H9 (cell line): ENCODE measurements around the gene KCNJ13. TPM values are rescaled to one million over a fixed set of nuclear protein-coding genes. Genes with fewer than 3 reads are reported as not detected.

ENCODE experiments used
- DNase-seq: peaks from one replicate; pipeline ENCODE4 v3.0.0-alpha.2; 2017
- H2AFZ ChIP-seq: one replicate; pipeline ENCODE4 v1.6.1; 2013; ENCODE audit warnings: mild to moderate bottlenecking, low read length, control low read depth, moderate library complexity
- H2AK5ac ChIP-seq: 2 replicates; pipeline ENCODE4 v1.6.1; 2013; ENCODE audit warnings: low read length, control low read depth, mixed read lengths; ENCODE audit not compliant: insufficient read length
- H2BK120ac ChIP-seq: one replicate; pipeline ENCODE4 v1.6.1; 2013; ENCODE audit warnings: low read depth, mild to moderate bottlenecking, low read length, control low read depth, inconsistent platforms; ENCODE audit not compliant: poor library complexity, severe bottlenecking
- H2BK12ac ChIP-seq: 2 replicates; pipeline ENCODE4 v1.6.1; 2013; ENCODE audit warnings: low read length, control low read depth, mixed read lengths, low read depth; ENCODE audit not compliant: insufficient read length
- H2BK15ac ChIP-seq: 2 replicates; pipeline ENCODE4 v1.6.1; 2013; ENCODE audit warnings: low read depth, low read length, control low read depth
- H2BK20ac ChIP-seq: one replicate; pipeline ENCODE4 v1.6.1; 2013; ENCODE audit warnings: low read depth, mild to moderate bottlenecking, low read length, control low read depth, inconsistent platforms; ENCODE audit not compliant: poor library complexity, severe bottlenecking
- H2BK5ac ChIP-seq: 2 replicates; pipeline ENCODE4 v1.6.1; 2013; ENCODE audit warnings: low read length, control low read depth, mixed read lengths; ENCODE audit not compliant: insufficient read length
- H3K14ac ChIP-seq: 2 replicates; pipeline ENCODE4 v1.6.1; 2013; ENCODE audit warnings: low read length, control low read depth; ENCODE audit not compliant: insufficient read depth
- H3K18ac ChIP-seq: 2 replicates; pipeline ENCODE4 v1.6.1; 2013; ENCODE audit warnings: low read depth, mild to moderate bottlenecking, mixed read lengths, low read length, control low read depth; ENCODE audit not compliant: insufficient read length
- H3K23ac ChIP-seq: 2 replicates; pipeline ENCODE4 v1.6.1; 2013; ENCODE audit warnings: low read length, control low read depth, mixed read lengths, low read depth; ENCODE audit not compliant: insufficient read length
- H3K23me2 ChIP-seq: 2 replicates; pipeline ENCODE4 v1.6.1; 2013; ENCODE audit warnings: low read depth, mild to moderate bottlenecking, mixed read lengths, low read length, control low read depth; ENCODE audit not compliant: insufficient read length, poor library complexity, severe bottlenecking
- H3K27ac ChIP-seq: 2 replicates; pipeline ENCODE4 v1.5.1; 2013; ENCODE audit warnings: low read length, control low read depth, mixed read lengths, low read depth; ENCODE audit not compliant: insufficient read length
- H3K27me3 ChIP-seq: 2 replicates; pipeline ENCODE4 v1.6.1; 2013; ENCODE audit warnings: low read length, control low read depth, inconsistent platforms; ENCODE audit not compliant: insufficient read depth
- H3K4ac ChIP-seq: 2 replicates; pipeline ENCODE4 v1.6.1; 2013; ENCODE audit warnings: low read depth, mild to moderate bottlenecking, control low read depth, inconsistent platforms, low read length, moderate library complexity
- H3K4me1 ChIP-seq: 2 replicates; pipeline ENCODE4 v1.6.1; 2013; ENCODE audit warnings: low read length, control low read depth, inconsistent platforms; ENCODE audit not compliant: insufficient read depth
- H3K4me2 ChIP-seq: 2 replicates; pipeline ENCODE4 v1.6.1; 2013; ENCODE audit warnings: low read length, control low read depth, mixed read lengths; ENCODE audit not compliant: insufficient read length, insufficient read depth
- H3K56ac ChIP-seq: 2 replicates; pipeline ENCODE4 v1.6.1; 2013; ENCODE audit warnings: low read depth, mild to moderate bottlenecking, mixed read lengths, low read length, control low read depth; ENCODE audit not compliant: insufficient read length
- H3K79me1 ChIP-seq: 2 replicates; pipeline ENCODE4 v1.6.1; 2013; ENCODE audit warnings: low read depth, mild to moderate bottlenecking, moderate library complexity, low read length, control low read depth, inconsistent platforms; ENCODE audit not compliant: insufficient read depth, poor library complexity, severe bottlenecking
- H3K79me2 ChIP-seq: 2 replicates; pipeline ENCODE4 v1.6.1; 2013; ENCODE audit warnings: low read length, control low read depth, inconsistent platforms; ENCODE audit not compliant: insufficient read depth
- H3K9ac ChIP-seq: 2 replicates; pipeline ENCODE4 v1.6.1; 2013; ENCODE audit warnings: low read length, control low read depth, mixed read lengths; ENCODE audit not compliant: insufficient read length; ENCODE audit errors: extremely low read depth
- H3K9me3 ChIP-seq: one replicate; pipeline ENCODE4 v1.6.1; 2013; ENCODE audit warnings: low read depth, low read length, inconsistent platforms; ENCODE audit not compliant: control insufficient read depth
- H3T11ph ChIP-seq: one replicate; pipeline ENCODE4 v1.6.1; 2013; ENCODE audit warnings: mild to moderate bottlenecking, low read length, control low read depth, inconsistent platforms
- H4K20me1 ChIP-seq: one replicate; pipeline ENCODE4 v1.6.1; 2013; ENCODE audit not compliant: control insufficient read depth, insufficient read length, insufficient read depth
- H4K5ac ChIP-seq: 2 replicates; pipeline ENCODE4 v1.6.1; 2013; ENCODE audit warnings: low read depth, mild to moderate bottlenecking, mixed read lengths, low read length, control low read depth; ENCODE audit not compliant: insufficient read length
- H4K8ac ChIP-seq: replicated peaks from 2 replicates; pipeline ENCODE4 v1.6.1; 2013; ENCODE audit warnings: low read length, control low read depth, mixed read lengths, low read depth; ENCODE audit not compliant: insufficient read length
- H4K91ac ChIP-seq: 2 replicates; pipeline ENCODE4 v1.6.1; 2013; ENCODE audit warnings: low read depth, mild to moderate bottlenecking, moderate library complexity, mixed read lengths, low read length, control low read depth; ENCODE audit not compliant: insufficient read length
- H3K27ac Mint-ChIP-seq, 3 experiments: 2 replicates in 2 of 3; 3 replicates in 1 of 3; pipeline ENCODE4 v1.8.0; 2020 to 2021; ENCODE audit warnings: mixed read lengths in 3 of 3, mild to moderate bottlenecking in 1 of 3, moderate library complexity in 1 of 3
- H3K27me3 Mint-ChIP-seq: 2 replicates; pipeline ENCODE4 v1.8.0; 2021; ENCODE audit warnings: low read depth, mild to moderate bottlenecking, moderate library complexity, mixed read lengths
- H3K36me3 Mint-ChIP-seq, 3 experiments: 2 replicates in 2 of 3; 3 replicates in 1 of 3; pipeline ENCODE4 v1.8.0; 2020 to 2021; ENCODE audit warnings: low read depth in 3 of 3, mixed read lengths in 3 of 3; ENCODE audit not compliant: insufficient read depth in 1 of 3
- H3K4me1 Mint-ChIP-seq, 2 experiments: 2 replicates each; pipeline ENCODE4 v1.8.0; 2020; ENCODE audit warnings: mixed read lengths in 2 of 2
- H3K4me3 Mint-ChIP-seq, 2 experiments: 2 replicates in 1 of 2; 3 replicates in 1 of 2; pipeline ENCODE4 v1.8.0; 2020 to 2021; ENCODE audit warnings: mild to moderate bottlenecking in 2 of 2, mixed read lengths in 2 of 2, moderate library complexity in 1 of 2
- H3K9me3 Mint-ChIP-seq, 2 experiments: 2 replicates in 1 of 2; 3 replicates in 1 of 2; pipeline ENCODE4 v1.8.0; 2020; ENCODE audit warnings: mild to moderate bottlenecking in 2 of 2, mixed read lengths in 2 of 2, moderate library complexity in 1 of 2
- WGBS: extraction: QIAGEN DNeasy Blood & Tissue Kit; methylation state at CpG from one replicate; pipeline ENCODE4 v1.1.7; 2013; ENCODE audit warnings: missing lambda C conversion rate, low lambda C conversion rate, mixed read lengths; ENCODE audit not compliant: insufficient read length; ENCODE audit errors: extremely low coverage; 5-methylcytosine and 5-hydroxymethylcytosine counted together
- long read RNA-seq: library from polyadenylated mRNA; unstranded; transcript quantifications from one replicate; pipeline ENCODE4 v2.0.0, GENCODE V29; 2020
- total RNA-seq: library from RNA; stranded (reverse); gene quantifications from 2 replicates; pipeline ENCODE4 v1.2.1, GENCODE V29; 2021
- TF ChIP-seq, protein P1 (sequence below): fragments of 200-600 bp; sonication (generic); conservative IDR thresholded peaks from 3 replicates; pipeline ENCODE4 v1.8.0; 2021; ENCODE audit warnings: antibody characterized with exemption, mild to moderate bottlenecking

KCNJ13 gene
- not detected in 2 replicates for total RNA-seq
- long read RNA-seq: 0 reads

DNA sequence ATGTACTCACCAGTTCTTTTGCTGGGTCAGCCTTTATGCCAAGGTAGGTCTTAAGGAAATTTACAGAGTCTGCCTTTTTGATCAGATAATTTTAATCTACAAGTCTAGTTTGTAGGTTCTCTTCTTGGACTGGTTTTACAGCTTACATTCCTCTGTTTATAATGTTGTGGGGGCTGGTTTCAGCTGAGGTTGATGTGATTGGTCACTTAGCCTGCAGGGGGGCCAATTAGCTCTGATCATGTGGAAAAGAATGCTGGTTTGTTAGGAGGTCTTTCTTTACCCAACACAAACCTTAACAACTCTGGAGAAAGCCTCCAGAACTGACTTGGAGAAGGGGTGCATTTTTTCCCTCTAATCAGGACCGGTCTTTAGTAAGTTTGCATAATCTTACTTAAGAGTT, at the start of gene KCNJ13:
TSS of gene KCNJ13 (minus strand) at position 131 of the 400 bp plus-strand sequence. CDS start 5,203 bp downstream, outside the sequence.
- no peaks in the 10 kb centered on the region for H3K79me2 ChIP-seq
- H3K27me3 ChIP-seq: no peaks in the 10 kb centered on the region
- no peak within 1 kb of the TSS for H2BK15ac ChIP-seq
- no peak within 1 kb of the TSS for H3K27ac ChIP-seq
- Mint-ChIP-seq H3K27me3 (no peaks in the 10 kb centered on the region), H3K9me3 (no peaks in the 10 kb centered on the region), H3K4me3 (no peak within 1 kb of the TSS), H3K4me1 (peaks cover 6 to 15% of the 10 kb centered on the region in 2 experiments), H3K27ac (peak within 1 kb of the TSS in 2 of 3 experiments; percentile 72 to 95; a peak in 4 of 7 replicates), H3K36me3 (peaks cover under 1 to 5% (median 2%) of the 10 kb centered on the region in 3 experiments; a peak in 4 of 7 replicates)
- no peak within 1 kb of the TSS for H2AFZ ChIP-seq
- no peak for DNase-seq
- H3K4me2 ChIP-seq: no peak within 1 kb of the TSS
- H3K18ac ChIP-seq: no peak within 1 kb of the TSS
- no peak within 1 kb of the TSS for H3K9ac ChIP-seq
- no peak within 1 kb of the TSS for H4K8ac ChIP-seq
- TF ChIP-seq, protein P1, sequence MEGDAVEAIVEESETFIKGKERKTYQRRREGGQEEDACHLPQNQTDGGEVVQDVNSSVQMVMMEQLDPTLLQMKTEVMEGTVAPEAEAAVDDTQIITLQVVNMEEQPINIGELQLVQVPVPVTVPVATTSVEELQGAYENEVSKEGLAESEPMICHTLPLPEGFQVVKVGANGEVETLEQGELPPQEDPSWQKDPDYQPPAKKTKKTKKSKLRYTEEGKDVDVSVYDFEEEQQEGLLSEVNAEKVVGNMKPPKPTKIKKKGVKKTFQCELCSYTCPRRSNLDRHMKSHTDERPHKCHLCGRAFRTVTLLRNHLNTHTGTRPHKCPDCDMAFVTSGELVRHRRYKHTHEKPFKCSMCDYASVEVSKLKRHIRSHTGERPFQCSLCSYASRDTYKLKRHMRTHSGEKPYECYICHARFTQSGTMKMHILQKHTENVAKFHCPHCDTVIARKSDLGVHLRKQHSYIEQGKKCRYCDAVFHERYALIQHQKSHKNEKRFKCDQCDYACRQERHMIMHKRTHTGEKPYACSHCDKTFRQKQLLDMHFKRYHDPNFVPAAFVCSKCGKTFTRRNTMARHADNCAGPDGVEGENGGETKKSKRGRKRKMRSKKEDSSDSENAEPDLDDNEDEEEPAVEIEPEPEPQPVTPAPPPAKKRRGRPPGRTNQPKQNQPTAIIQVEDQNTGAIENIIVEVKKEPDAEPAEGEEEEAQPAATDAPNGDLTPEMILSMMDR: no peak
- H4K5ac ChIP-seq: no peak within 1 kb of the TSS
- no peaks in the 10 kb centered on the region for H4K20me1 ChIP-seq
- WGBS: no CpG with 5 or more reads among the region's 1 CpG
- no peak within 1 kb of the TSS for H2AK5ac ChIP-seq
- no peak within 1 kb of the TSS for H2BK20ac ChIP-seq
- no peaks in the 10 kb centered on the region for H3K79me1 ChIP-seq
- no peak within 1 kb of the TSS for H3T11ph ChIP-seq
- no peak within 1 kb of the TSS for H3K14ac ChIP-seq
- H2BK120ac ChIP-seq: no peak within 1 kb of the TSS
- no peak within 1 kb of the TSS for H2BK12ac ChIP-seq
- H3K4me1 ChIP-seq: no peaks in the 10 kb centered on the region
- H3K23ac ChIP-seq: no peak within 1 kb of the TSS
- H3K9me3 ChIP-seq: no peaks in the 10 kb centered on the region
- no peaks in the 10 kb centered on the region for H3K23me2 ChIP-seq
- no peak within 1 kb of the TSS for H2BK5ac ChIP-seq
- no peak within 1 kb of the TSS for H4K91ac ChIP-seq
- H3K56ac ChIP-seq: no peak within 1 kb of the TSS
- H3K4ac ChIP-seq: no peak within 1 kb of the TSS
